ENCODE measurements around the gene E2F7. TPM values are rescaled to one million over a fixed set of nuclear protein-coding genes. Genes with fewer than 3 reads are reported as not detected.

The E2F7 gene
- total RNA-seq, 1 experiment from 2014 or later: 19.5 TPM

- H3K9me2 ChIP-seq (ENCODE audit: insufficient read depth): no peaks in the 10 kb centered on the region
- no TSS peak for BruUV-seq (replicated peaks)
Measured at GRCh38 chr12:77089686-77090220, 24.4 kb upstream of the E2F7 start.

More at GRCh38 chr12:77089686-77090220, 24.4 kb upstream of the E2F7 start:
- ATAC-seq (no peak), DNase-seq (ENCODE audit: low read depth, low spot score) (no peak)
- CTCF ChIA-PET: no interaction called here
- H4K20me1 ChIP-seq (ENCODE audit: insufficient read depth): no peaks in the 10 kb centered on the region
- no peaks in the 10 kb centered on the region for H3K36me3 ChIP-seq (ENCODE audit: control insufficient read depth in 1 of 2, insufficient read depth in 2 of 2, low read length in 2 of 2)
- no peaks in the 10 kb centered on the region for H3K9me3 ChIP-seq (ENCODE audit: control insufficient read depth in 1 of 2, insufficient read depth in 1 of 2, low read depth in 1 of 2, low read length in 2 of 2)
- intact Hi-C loops (cut with micrococcal nuclease): no loop called here
- H3K4me2 ChIP-seq (ENCODE audit: low read length): no peak overlapping the region
- H3K27me3 ChIP-seq (ENCODE audit: insufficient read depth, low read length): no peaks in the 10 kb centered on the region
- H2AFZ ChIP-seq (ENCODE audit: low read depth, low read length, poor library complexity, severe bottlenecking): no peak overlapping the region
- no peak overlapping the region for H3K27ac ChIP-seq (ENCODE audit: low read depth, low read length)
- RAD21 ChIA-PET (ENCODE audit: low non-redundant PET in 1 of 2, low total read pairs in 2 of 2, uncharacterized antibody in 2 of 2, unreplicated experiment in 2 of 2): no interaction called here
- no peaks in the 10 kb centered on the region for H3K79me2 ChIP-seq (ENCODE audit: insufficient read depth, low read length)
- no peaks in the 10 kb centered on the region for H3K4me1 ChIP-seq (ENCODE audit: control insufficient read depth in 1 of 2, insufficient read depth in 2 of 2, low read length in 2 of 2)
- no peak overlapping the region for H3K9ac ChIP-seq (ENCODE audit: low read length)
- POLR2A ChIA-PET: no interaction called here
- H3K4me3 ChIP-seq (replicated peaks in 1 of 2; ENCODE audit: low read depth in 1 of 2, low read length in 2 of 2): no peak overlapping the region
- TF ChIP-seq JUND (IDR thresholded peaks at IDR 0.05) (no peak), EZH2phosphoT487 (IDR thresholded peaks at IDR 0.05; ENCODE audit: borderline replicate concordance) (no peak), RAD21 (IDR thresholded peaks at IDR 0.05; ENCODE audit: low read depth) (no peak), EZH2 (IDR thresholded peaks at IDR 0.05) (no peak), SIN3A (IDR thresholded peaks at IDR 0.05; ENCODE audit: low read depth) (no peak), ZNF274 (IDR thresholded peaks at IDR 0.05; ENCODE audit: low read depth, low read length) (no peak), TCF7L2 (IDR thresholded peaks at IDR 0.05; ENCODE audit: borderline replicate concordance, extremely low read depth, insufficient read depth, insufficient read length) (no peak), CBX3 (IDR thresholded peaks at IDR 0.05; ENCODE audit: low read depth) (no peak), SRF (IDR thresholded peaks at IDR 0.05; ENCODE audit: low read depth) (no peak), CTCF (IDR thresholded peaks at IDR 0.05 in 2 of 3, conservative IDR thresholded peaks at IDR 0.05 in 1 of 3; ENCODE audit: borderline replicate concordance in 1 of 3, insufficient read depth in 1 of 3, low read depth in 2 of 3, low read length in 2 of 3) (no peak), ELF1 (IDR thresholded peaks at IDR 0.05; ENCODE audit: borderline replicate concordance, low read depth) (no peak), SP1 (IDR thresholded peaks at IDR 0.05; ENCODE audit: low read depth) (no peak), ZBTB33 (IDR thresholded peaks at IDR 0.05; ENCODE audit: extremely low read depth, insufficient replicate concordance, low read length) (no peak), YY1 (IDR thresholded peaks at IDR 0.05; ENCODE audit: extremely low read depth, insufficient replicate concordance, low read depth, low read length) (no peak), EGR1 (IDR thresholded peaks at IDR 0.05; ENCODE audit: low read depth) (no peak), POLR2A (IDR thresholded peaks at IDR 0.05; ENCODE audit: borderline replicate concordance, extremely low read depth, insufficient read depth, insufficient read length) (no peak)
- TF ChIP-seq, protein P1, sequence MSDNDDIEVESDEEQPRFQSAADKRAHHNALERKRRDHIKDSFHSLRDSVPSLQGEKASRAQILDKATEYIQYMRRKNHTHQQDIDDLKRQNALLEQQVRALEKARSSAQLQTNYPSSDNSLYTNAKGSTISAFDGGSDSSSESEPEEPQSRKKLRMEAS (IDR thresholded peaks at IDR 0.05): no peak
- TF ChIP-seq, protein P2, sequence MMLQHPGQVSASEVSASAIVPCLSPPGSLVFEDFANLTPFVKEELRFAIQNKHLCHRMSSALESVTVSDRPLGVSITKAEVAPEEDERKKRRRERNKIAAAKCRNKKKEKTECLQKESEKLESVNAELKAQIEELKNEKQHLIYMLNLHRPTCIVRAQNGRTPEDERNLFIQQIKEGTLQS (IDR thresholded peaks at IDR 0.05): no peak
